GM12865 (cell line): Measurements from ENCODE around the gene MAGI1.

Experiments
- DNase-seq: peaks from one replicate; pipeline ENCODE4 v3.0.0; 2010; ENCODE audit warnings: low read depth
- H3K4me3 ChIP-seq: 2 replicates; pipeline ENCODE4 v1.5.1; 2011; ENCODE audit warnings: mild to moderate bottlenecking, low read depth, low read length, control low read depth
- CTCF ChIP-seq: IDR thresholded peaks from 2 replicates; pipeline ENCODE4 v1.5.1; 2011; ENCODE audit warnings: low read length, control low read depth, low read depth, inconsistent platforms; ENCODE audit not compliant: insufficient read depth; ENCODE audit errors: missing control alignments

The MAGI1 gene

GRCh38 chr3:65352951-65353350 is 685.8 kb downstream of the MAGI1 start:
- H3K4me3 ChIP-seq, result no peak overlapping the region
- no peak for TF ChIP-seq CTCF
- DNase-seq, result no peak

- no peak for DNase-seq
- TF ChIP-seq CTCF, result no peak
- no peak overlapping the region for H3K4me3 ChIP-seq
Measured at GRCh38 chr3:65351753-65352152, 687.0 kb downstream of the MAGI1 start.

GRCh38 chr3:65350801-65351476 is 687.8 kb downstream of the MAGI1 start:
- no peak overlapping the region for H3K4me3 ChIP-seq
- DNase-seq, result no peak
- TF ChIP-seq CTCF, result no peak

- H3K4me3 ChIP-seq, result no peak overlapping the region
- TF ChIP-seq CTCF, result no peak
- DNase-seq, result no peak
Measured at GRCh38 chr3:65348398-65348995, 690.2 kb downstream of the MAGI1 start.

GRCh38 chr3:65347166-65347565 is 691.6 kb downstream of the MAGI1 start:
- no peak overlapping the region for H3K4me3 ChIP-seq
- no peak for TF ChIP-seq CTCF
- DNase-seq, result no peak

- no peak for TF ChIP-seq CTCF
- DNase-seq, result no peak
- no peak overlapping the region for H3K4me3 ChIP-seq
Measured at GRCh38 chr3:65344846-65345245, 693.9 kb downstream of the MAGI1 start.

- no peak overlapping the region for H3K4me3 ChIP-seq
- no peak for DNase-seq
- TF ChIP-seq CTCF, result no peak
Measured at GRCh38 chr3:65344444-65344843, 694.3 kb downstream of the MAGI1 start.
